ENCODE measurements around the gene TNFSF9. TPM values are rescaled to one million over a fixed set of nuclear protein-coding genes. Genes with fewer than 3 reads are reported as not detected.

TNFSF9 gene
- polyA plus RNA-seq, 1 of the 3 experiments (the other 2 are of a cell fraction), result 10.7 TPM

DNA sequence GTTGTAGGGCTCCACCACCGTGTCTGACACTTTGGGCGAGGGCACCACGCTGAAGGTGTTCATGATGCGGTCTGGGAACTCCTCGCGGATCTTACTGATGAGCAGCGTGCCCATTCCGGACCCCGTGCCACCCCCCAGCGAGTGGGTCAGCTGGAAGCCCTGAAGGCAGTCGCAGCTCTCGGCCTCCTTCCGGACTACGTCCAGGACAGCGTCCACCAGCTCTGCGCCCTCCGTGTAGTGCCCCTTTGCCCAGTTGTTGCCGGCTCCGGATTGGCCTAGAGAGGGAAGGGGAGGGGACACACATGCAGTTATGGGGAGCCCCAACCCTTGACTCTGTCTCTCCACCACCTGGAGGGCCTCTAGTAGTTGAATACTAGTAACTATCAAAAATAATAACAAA is 34.9 kb upstream of the TNFSF9 start (continued):
- TF ChIP-seq, protein P1, sequence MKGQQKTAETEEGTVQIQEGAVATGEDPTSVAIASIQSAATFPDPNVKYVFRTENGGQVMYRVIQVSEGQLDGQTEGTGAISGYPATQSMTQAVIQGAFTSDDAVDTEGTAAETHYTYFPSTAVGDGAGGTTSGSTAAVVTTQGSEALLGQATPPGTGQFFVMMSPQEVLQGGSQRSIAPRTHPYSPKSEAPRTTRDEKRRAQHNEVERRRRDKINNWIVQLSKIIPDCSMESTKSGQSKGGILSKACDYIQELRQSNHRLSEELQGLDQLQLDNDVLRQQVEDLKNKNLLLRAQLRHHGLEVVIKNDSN (IDR thresholded peaks at IDR 0.05; ENCODE audit: borderline replicate concordance, low read depth), result no peak
- TF ChIP-seq ELF1 (IDR thresholded peaks at IDR 0.05) (no peak), POLR2AphosphoS5 (IDR thresholded peaks at IDR 0.05; ENCODE audit: low read depth, low read length) (no peak), GATA2 (CRISPR knock-in tag; IDR thresholded peaks at IDR 0.05) (no peak)
- TF ChIP-seq, protein P2, sequence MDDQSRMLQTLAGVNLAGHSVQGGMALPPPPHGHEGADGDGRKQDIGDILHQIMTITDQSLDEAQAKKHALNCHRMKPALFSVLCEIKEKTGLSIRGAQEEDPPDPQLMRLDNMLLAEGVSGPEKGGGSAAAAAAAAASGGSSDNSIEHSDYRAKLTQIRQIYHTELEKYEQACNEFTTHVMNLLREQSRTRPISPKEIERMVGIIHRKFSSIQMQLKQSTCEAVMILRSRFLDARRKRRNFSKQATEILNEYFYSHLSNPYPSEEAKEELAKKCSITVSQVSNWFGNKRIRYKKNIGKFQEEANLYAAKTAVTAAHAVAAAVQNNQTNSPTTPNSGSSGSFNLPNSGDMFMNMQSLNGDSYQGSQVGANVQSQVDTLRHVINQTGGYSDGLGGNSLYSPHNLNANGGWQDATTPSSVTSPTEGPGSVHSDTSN (IDR thresholded peaks at IDR 0.05), result no peak

DNA sequence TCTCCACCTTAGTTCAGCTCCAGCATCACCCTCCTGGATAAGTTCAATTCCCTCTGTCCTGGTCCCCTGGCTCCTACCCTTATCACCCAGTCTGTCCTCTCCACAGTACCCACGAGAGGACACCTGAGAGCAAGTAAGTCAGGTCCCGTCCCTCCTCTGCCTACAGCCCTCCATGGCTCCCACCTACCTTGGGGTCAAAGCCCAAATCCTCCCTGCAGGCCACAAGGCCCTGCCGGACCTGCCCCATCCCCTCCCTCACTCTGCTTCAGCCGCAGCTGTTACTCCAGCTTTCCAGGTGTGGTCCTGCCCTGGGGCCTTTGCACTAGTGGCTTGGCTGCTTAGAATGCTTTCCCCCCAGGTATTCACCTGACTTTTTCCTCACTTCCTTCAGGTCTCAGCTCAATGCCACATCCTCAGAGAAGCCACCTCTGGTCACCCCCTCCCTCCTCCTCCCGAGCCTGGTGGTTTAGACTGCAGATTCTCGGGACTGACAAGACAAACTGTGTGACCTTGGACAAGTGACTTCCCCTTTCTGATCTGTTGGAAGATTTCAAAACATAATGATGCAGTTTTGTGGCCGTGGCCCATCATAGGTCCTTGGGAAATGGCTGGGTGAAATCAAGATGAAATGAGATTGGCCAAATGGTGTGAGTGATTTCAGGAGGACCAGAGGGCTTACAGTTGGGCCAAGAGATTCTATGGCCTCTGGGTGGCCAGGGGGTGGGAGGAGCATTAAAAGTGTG is 32.4 kb upstream of the TNFSF9 start:
- no peaks in the 10 kb centered on the region for H3F3A ChIP-seq (replicated peaks; ENCODE audit: insufficient read depth)
- H3K4me3 ChIP-seq (ENCODE audit: low read depth in 2 of 2, low read length in 1 of 2), result no peak overlapping the region
- H2AFZ ChIP-seq (ENCODE audit: low read depth), result no peak overlapping the region
- H3K4me2 ChIP-seq, result no peak overlapping the region
- H3K9me3 ChIP-seq, result no peaks in the 10 kb centered on the region
- H4K20me1 ChIP-seq (ENCODE audit: insufficient read depth), result no peaks in the 10 kb centered on the region
- H3K4me1 ChIP-seq (ENCODE audit: control insufficient read depth in 1 of 2, insufficient read depth in 2 of 2, low read depth in 1 of 2, low read length in 1 of 2), result peaks cover 0 to 8% of the 10 kb centered on the region in 2 experiments; a peak in 1 of 4 replicates
- H3K36me3 ChIP-seq (replicated peaks in 1 of 2; ENCODE audit: control insufficient read depth in 1 of 2, insufficient read depth in 2 of 2, low read length in 1 of 2), result no peaks in the 10 kb centered on the region
- CTCF ChIA-PET, result no interaction called here
- no peaks in the 10 kb centered on the region for H3K9me2 ChIP-seq
- H3K27ac ChIP-seq (ENCODE audit: low read depth in 2 of 2, low read length in 1 of 2), result no peak overlapping the region
- TF ChIP-seq RXRA (IDR thresholded peaks at IDR 0.05; ENCODE audit: borderline replicate concordance, low read depth) (no peak), TEAD4 (IDR thresholded peaks at IDR 0.05; ENCODE audit: borderline replicate concordance, insufficient read depth) (no peak), SIN3A (IDR thresholded peaks at IDR 0.05; ENCODE audit: borderline replicate concordance, low read depth, low read length) (no peak), YY1 (IDR thresholded peaks at IDR 0.05; ENCODE audit: low read depth) (no peak), MEF2A (IDR thresholded peaks at IDR 0.05; ENCODE audit: borderline replicate concordance, low read depth) (no peak), EP300 (IDR thresholded peaks at IDR 0.05; ENCODE audit: borderline replicate concordance in 1 of 2, low read depth in 1 of 2, low read length in 1 of 2) (no peak), ELF1 (IDR thresholded peaks at IDR 0.05) (no peak), EZH2phosphoT487 (IDR thresholded peaks at IDR 0.05; ENCODE audit: borderline replicate concordance, low read depth) (no peak), FOXJ3 (CRISPR knock-in tag; IDR thresholded peaks at IDR 0.05) (no peak)
- TF ChIP-seq, protein P3, sequence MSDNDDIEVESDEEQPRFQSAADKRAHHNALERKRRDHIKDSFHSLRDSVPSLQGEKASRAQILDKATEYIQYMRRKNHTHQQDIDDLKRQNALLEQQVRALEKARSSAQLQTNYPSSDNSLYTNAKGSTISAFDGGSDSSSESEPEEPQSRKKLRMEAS (IDR thresholded peaks at IDR 0.05; ENCODE audit: low read depth), result no peak
- TF ChIP-seq, protein P4, sequence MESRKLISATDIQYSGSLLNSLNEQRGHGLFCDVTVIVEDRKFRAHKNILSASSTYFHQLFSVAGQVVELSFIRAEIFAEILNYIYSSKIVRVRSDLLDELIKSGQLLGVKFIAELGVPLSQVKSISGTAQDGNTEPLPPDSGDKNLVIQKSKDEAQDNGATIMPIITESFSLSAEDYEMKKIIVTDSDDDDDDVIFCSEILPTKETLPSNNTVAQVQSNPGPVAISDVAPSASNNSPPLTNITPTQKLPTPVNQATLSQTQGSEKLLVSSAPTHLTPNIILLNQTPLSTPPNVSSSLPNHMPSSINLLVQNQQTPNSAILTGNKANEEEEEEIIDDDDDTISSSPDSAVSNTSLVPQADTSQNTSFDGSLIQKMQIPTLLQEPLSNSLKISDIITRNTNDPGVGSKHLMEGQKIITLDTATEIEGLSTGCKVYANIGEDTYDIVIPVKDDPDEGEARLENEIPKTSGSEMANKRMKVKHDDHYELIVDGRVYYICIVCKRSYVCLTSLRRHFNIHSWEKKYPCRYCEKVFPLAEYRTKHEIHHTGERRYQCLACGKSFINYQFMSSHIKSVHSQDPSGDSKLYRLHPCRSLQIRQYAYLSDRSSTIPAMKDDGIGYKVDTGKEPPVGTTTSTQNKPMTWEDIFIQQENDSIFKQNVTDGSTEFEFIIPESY (IDR thresholded peaks at IDR 0.05; ENCODE audit: borderline replicate concordance, low read depth), result no peak
- TF ChIP-seq, protein P5, sequence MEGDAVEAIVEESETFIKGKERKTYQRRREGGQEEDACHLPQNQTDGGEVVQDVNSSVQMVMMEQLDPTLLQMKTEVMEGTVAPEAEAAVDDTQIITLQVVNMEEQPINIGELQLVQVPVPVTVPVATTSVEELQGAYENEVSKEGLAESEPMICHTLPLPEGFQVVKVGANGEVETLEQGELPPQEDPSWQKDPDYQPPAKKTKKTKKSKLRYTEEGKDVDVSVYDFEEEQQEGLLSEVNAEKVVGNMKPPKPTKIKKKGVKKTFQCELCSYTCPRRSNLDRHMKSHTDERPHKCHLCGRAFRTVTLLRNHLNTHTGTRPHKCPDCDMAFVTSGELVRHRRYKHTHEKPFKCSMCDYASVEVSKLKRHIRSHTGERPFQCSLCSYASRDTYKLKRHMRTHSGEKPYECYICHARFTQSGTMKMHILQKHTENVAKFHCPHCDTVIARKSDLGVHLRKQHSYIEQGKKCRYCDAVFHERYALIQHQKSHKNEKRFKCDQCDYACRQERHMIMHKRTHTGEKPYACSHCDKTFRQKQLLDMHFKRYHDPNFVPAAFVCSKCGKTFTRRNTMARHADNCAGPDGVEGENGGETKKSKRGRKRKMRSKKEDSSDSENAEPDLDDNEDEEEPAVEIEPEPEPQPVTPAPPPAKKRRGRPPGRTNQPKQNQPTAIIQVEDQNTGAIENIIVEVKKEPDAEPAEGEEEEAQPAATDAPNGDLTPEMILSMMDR (IDR thresholded peaks at IDR 0.05), result no peak
- TF ChIP-seq, protein P1 (IDR thresholded peaks at IDR 0.05; ENCODE audit: borderline replicate concordance, low read depth), result no peak
- TF ChIP-seq, protein P6, sequence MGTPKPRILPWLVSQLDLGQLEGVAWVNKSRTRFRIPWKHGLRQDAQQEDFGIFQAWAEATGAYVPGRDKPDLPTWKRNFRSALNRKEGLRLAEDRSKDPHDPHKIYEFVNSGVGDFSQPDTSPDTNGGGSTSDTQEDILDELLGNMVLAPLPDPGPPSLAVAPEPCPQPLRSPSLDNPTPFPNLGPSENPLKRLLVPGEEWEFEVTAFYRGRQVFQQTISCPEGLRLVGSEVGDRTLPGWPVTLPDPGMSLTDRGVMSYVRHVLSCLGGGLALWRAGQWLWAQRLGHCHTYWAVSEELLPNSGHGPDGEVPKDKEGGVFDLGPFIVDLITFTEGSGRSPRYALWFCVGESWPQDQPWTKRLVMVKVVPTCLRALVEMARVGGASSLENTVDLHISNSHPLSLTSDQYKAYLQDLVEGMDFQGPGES (IDR thresholded peaks at IDR 0.05; ENCODE audit: low read depth, low read length), result no peak
- H3K9ac ChIP-seq, result no peak overlapping the region
- POLR2A ChIA-PET, result no interaction called here
- 64% methylated on average over 7 of the region's 7 CpGs for WGBS (ENCODE audit: low lambda C conversion rate)
- no peaks in the 10 kb centered on the region for H3K79me2 ChIP-seq (ENCODE audit: insufficient read depth)
- DNase-seq, result no peak
- H3K27me3 ChIP-seq (ENCODE audit: insufficient read depth), result peaks cover 7% of the 10 kb centered on the region

Data from SK-N-SH (cell line).